H9 (cell line): Measurements from ENCODE around the gene METTL3. TPM values are rescaled to one million over a fixed set of nuclear protein-coding genes. Genes with fewer than 3 reads are reported as not detected.

Experiments used
- DNase-seq: peaks from one replicate; pipeline ENCODE4 v3.0.0-alpha.2; 2017
- H2AFZ ChIP-seq: one replicate; pipeline ENCODE4 v1.6.1; 2013; ENCODE audit warnings: mild to moderate bottlenecking, low read length, control low read depth, moderate library complexity
- H2AK5ac ChIP-seq: 2 replicates; pipeline ENCODE4 v1.6.1; 2013; ENCODE audit warnings: low read length, control low read depth, mixed read lengths; ENCODE audit not compliant: insufficient read length
- H2BK120ac ChIP-seq: one replicate; pipeline ENCODE4 v1.6.1; 2013; ENCODE audit warnings: low read depth, mild to moderate bottlenecking, low read length, control low read depth, inconsistent platforms; ENCODE audit not compliant: poor library complexity, severe bottlenecking
- H2BK12ac ChIP-seq: 2 replicates; pipeline ENCODE4 v1.6.1; 2013; ENCODE audit warnings: low read length, control low read depth, mixed read lengths, low read depth; ENCODE audit not compliant: insufficient read length
- H2BK15ac ChIP-seq: 2 replicates; pipeline ENCODE4 v1.6.1; 2013; ENCODE audit warnings: low read depth, low read length, control low read depth
- H2BK20ac ChIP-seq: one replicate; pipeline ENCODE4 v1.6.1; 2013; ENCODE audit warnings: low read depth, mild to moderate bottlenecking, low read length, control low read depth, inconsistent platforms; ENCODE audit not compliant: poor library complexity, severe bottlenecking
- H2BK5ac ChIP-seq: 2 replicates; pipeline ENCODE4 v1.6.1; 2013; ENCODE audit warnings: low read length, control low read depth, mixed read lengths; ENCODE audit not compliant: insufficient read length
- H3K14ac ChIP-seq: 2 replicates; pipeline ENCODE4 v1.6.1; 2013; ENCODE audit warnings: low read length, control low read depth; ENCODE audit not compliant: insufficient read depth
- H3K18ac ChIP-seq: 2 replicates; pipeline ENCODE4 v1.6.1; 2013; ENCODE audit warnings: low read depth, mild to moderate bottlenecking, mixed read lengths, low read length, control low read depth; ENCODE audit not compliant: insufficient read length
- H3K23ac ChIP-seq: 2 replicates; pipeline ENCODE4 v1.6.1; 2013; ENCODE audit warnings: low read length, control low read depth, mixed read lengths, low read depth; ENCODE audit not compliant: insufficient read length
- H3K23me2 ChIP-seq: 2 replicates; pipeline ENCODE4 v1.6.1; 2013; ENCODE audit warnings: low read depth, mild to moderate bottlenecking, mixed read lengths, low read length, control low read depth; ENCODE audit not compliant: insufficient read length, poor library complexity, severe bottlenecking
- H3K27ac ChIP-seq: 2 replicates; pipeline ENCODE4 v1.5.1; 2013; ENCODE audit warnings: low read length, control low read depth, mixed read lengths, low read depth; ENCODE audit not compliant: insufficient read length
- H3K27me3 ChIP-seq: 2 replicates; pipeline ENCODE4 v1.6.1; 2013; ENCODE audit warnings: low read length, control low read depth, inconsistent platforms; ENCODE audit not compliant: insufficient read depth
- H3K4ac ChIP-seq: 2 replicates; pipeline ENCODE4 v1.6.1; 2013; ENCODE audit warnings: low read depth, mild to moderate bottlenecking, control low read depth, inconsistent platforms, low read length, moderate library complexity
- H3K4me1 ChIP-seq: 2 replicates; pipeline ENCODE4 v1.6.1; 2013; ENCODE audit warnings: low read length, control low read depth, inconsistent platforms; ENCODE audit not compliant: insufficient read depth
- H3K4me2 ChIP-seq: 2 replicates; pipeline ENCODE4 v1.6.1; 2013; ENCODE audit warnings: low read length, control low read depth, mixed read lengths; ENCODE audit not compliant: insufficient read length, insufficient read depth
- H3K56ac ChIP-seq: 2 replicates; pipeline ENCODE4 v1.6.1; 2013; ENCODE audit warnings: low read depth, mild to moderate bottlenecking, mixed read lengths, low read length, control low read depth; ENCODE audit not compliant: insufficient read length
- H3K79me1 ChIP-seq: 2 replicates; pipeline ENCODE4 v1.6.1; 2013; ENCODE audit warnings: low read depth, mild to moderate bottlenecking, moderate library complexity, low read length, control low read depth, inconsistent platforms; ENCODE audit not compliant: insufficient read depth, poor library complexity, severe bottlenecking
- H3K79me2 ChIP-seq: 2 replicates; pipeline ENCODE4 v1.6.1; 2013; ENCODE audit warnings: low read length, control low read depth, inconsistent platforms; ENCODE audit not compliant: insufficient read depth
- H3K9ac ChIP-seq: 2 replicates; pipeline ENCODE4 v1.6.1; 2013; ENCODE audit warnings: low read length, control low read depth, mixed read lengths; ENCODE audit not compliant: insufficient read length; ENCODE audit errors: extremely low read depth
- H3K9me3 ChIP-seq: one replicate; pipeline ENCODE4 v1.6.1; 2013; ENCODE audit warnings: low read depth, low read length, inconsistent platforms; ENCODE audit not compliant: control insufficient read depth
- H3T11ph ChIP-seq: one replicate; pipeline ENCODE4 v1.6.1; 2013; ENCODE audit warnings: mild to moderate bottlenecking, low read length, control low read depth, inconsistent platforms
- H4K20me1 ChIP-seq: one replicate; pipeline ENCODE4 v1.6.1; 2013; ENCODE audit not compliant: control insufficient read depth, insufficient read length, insufficient read depth
- H4K5ac ChIP-seq: 2 replicates; pipeline ENCODE4 v1.6.1; 2013; ENCODE audit warnings: low read depth, mild to moderate bottlenecking, mixed read lengths, low read length, control low read depth; ENCODE audit not compliant: insufficient read length
- H4K8ac ChIP-seq: replicated peaks from 2 replicates; pipeline ENCODE4 v1.6.1; 2013; ENCODE audit warnings: low read length, control low read depth, mixed read lengths, low read depth; ENCODE audit not compliant: insufficient read length
- H4K91ac ChIP-seq: 2 replicates; pipeline ENCODE4 v1.6.1; 2013; ENCODE audit warnings: low read depth, mild to moderate bottlenecking, moderate library complexity, mixed read lengths, low read length, control low read depth; ENCODE audit not compliant: insufficient read length
- H3K27ac Mint-ChIP-seq, 3 experiments: 2 replicates in 2 of 3; 3 replicates in 1 of 3; pipeline ENCODE4 v1.8.0; 2020 to 2021; ENCODE audit warnings: mixed read lengths in 3 of 3, mild to moderate bottlenecking in 1 of 3, moderate library complexity in 1 of 3
- H3K27me3 Mint-ChIP-seq: 2 replicates; pipeline ENCODE4 v1.8.0; 2021; ENCODE audit warnings: low read depth, mild to moderate bottlenecking, moderate library complexity, mixed read lengths
- H3K36me3 Mint-ChIP-seq, 3 experiments: 2 replicates in 2 of 3; 3 replicates in 1 of 3; pipeline ENCODE4 v1.8.0; 2020 to 2021; ENCODE audit warnings: low read depth in 3 of 3, mixed read lengths in 3 of 3; ENCODE audit not compliant: insufficient read depth in 1 of 3
- H3K4me1 Mint-ChIP-seq, 2 experiments: 2 replicates each; pipeline ENCODE4 v1.8.0; 2020; ENCODE audit warnings: mixed read lengths in 2 of 2
- H3K4me3 Mint-ChIP-seq, 2 experiments: 2 replicates in 1 of 2; 3 replicates in 1 of 2; pipeline ENCODE4 v1.8.0; 2020 to 2021; ENCODE audit warnings: mild to moderate bottlenecking in 2 of 2, mixed read lengths in 2 of 2, moderate library complexity in 1 of 2
- H3K9me3 Mint-ChIP-seq, 2 experiments: 2 replicates in 1 of 2; 3 replicates in 1 of 2; pipeline ENCODE4 v1.8.0; 2020; ENCODE audit warnings: mild to moderate bottlenecking in 2 of 2, mixed read lengths in 2 of 2, moderate library complexity in 1 of 2
- CTCF ChIP-seq: fragments of 200-600 bp; sonication (generic); conservative IDR thresholded peaks from 3 replicates; pipeline ENCODE4 v1.8.0; 2021; ENCODE audit warnings: antibody characterized with exemption, mild to moderate bottlenecking
- WGBS: extraction: QIAGEN DNeasy Blood & Tissue Kit; methylation state at CpG from one replicate; pipeline ENCODE4 v1.1.7; 2013; ENCODE audit warnings: missing lambda C conversion rate, low lambda C conversion rate, mixed read lengths; ENCODE audit not compliant: insufficient read length; ENCODE audit errors: extremely low coverage; 5-methylcytosine and 5-hydroxymethylcytosine counted together
- total RNA-seq: library from RNA; stranded (reverse); gene quantifications from 2 replicates; pipeline ENCODE4 v1.2.1, GENCODE V29; 2021

Gene METTL3
- total RNA-seq, 1 experiment from 2014 or later, result 84.1 TPM

- peak overlapping the region; percentile 83 for H3K27ac ChIP-seq
- H3K4me1 ChIP-seq, result peaks cover 6% of the 10 kb centered on the region; the same call in 1 of the 2 replicates
- Mint-ChIP-seq H3K27me3 (no peaks in the 10 kb centered on the region), H3K27ac (peak overlapping the region; percentile 93 to 100 (median 98)), H3K9me3 (no peaks in the 10 kb centered on the region), H3K4me1 (peaks cover 54 to 64% of the 10 kb centered on the region in 2 experiments), H3K36me3 (peaks cover 13 to 33% (median 16%) of the 10 kb centered on the region in 3 experiments; a peak in 6 of 7 replicates), H3K4me3 (peak overlapping the region; percentile 85 to 99)
- no peak overlapping the region for H2BK12ac ChIP-seq
- H3K9ac ChIP-seq, result peak overlapping the region; percentile 21
- H3K79me1 ChIP-seq, result no peaks in the 10 kb centered on the region
- H2BK20ac ChIP-seq, result no peak overlapping the region
- no peak; the same call in 2 of the 3 replicates for TF ChIP-seq CTCF
- DNase-seq, result peak; percentile 79
- no peak overlapping the region for H4K91ac ChIP-seq
- H3K56ac ChIP-seq, result no peak overlapping the region
- no peaks in the 10 kb centered on the region for H3K27me3 ChIP-seq
- H3K23me2 ChIP-seq, result peaks cover 16% of the 10 kb centered on the region
- no peak overlapping the region for H4K8ac ChIP-seq
- no peak overlapping the region for H2BK120ac ChIP-seq
- no peak overlapping the region for H2BK15ac ChIP-seq
- H4K20me1 ChIP-seq, result no peaks in the 10 kb centered on the region
- H3K14ac ChIP-seq, result peak overlapping the region; percentile 2; the same call in 1 of the 2 replicates
- H3T11ph ChIP-seq, result no peak overlapping the region
- no peak overlapping the region for H3K23ac ChIP-seq
- H3K4ac ChIP-seq, result no peak overlapping the region; the same call in 1 of the 2 replicates
- H2AFZ ChIP-seq, result no peak overlapping the region
- no peak overlapping the region for H2AK5ac ChIP-seq
- peaks cover 32% of the 10 kb centered on the region; the same call in 1 of the 2 replicates for H3K79me2 ChIP-seq
- H3K4me2 ChIP-seq, result peak overlapping the region; percentile 97
- H4K5ac ChIP-seq, result no peak overlapping the region
- no peak overlapping the region for H2BK5ac ChIP-seq
- no peaks in the 10 kb centered on the region for H3K9me3 ChIP-seq
- peak overlapping the region; percentile 33 for H3K18ac ChIP-seq
- WGBS, result no CpG with 5 or more reads among the region's 4 CpGs
Observed at GRCh38 chr14:21534576-21534975, 23.4 kb upstream of the METTL3 start.
